PC-9 (cell line): ENCODE measurements around the gene SYNM.

Experiments used
- EZH2 ChIP-seq: fragments of 200-600 bp; sonication (generic); IDR thresholded peaks from 2 replicates; pipeline ENCODE4 v1.8.0; 2017; ENCODE audit warnings: antibody characterized with exemption, low read depth
- TF ChIP-seq, protein P1 (sequence below): fragments of 200-600 bp; sonication (generic); conservative IDR thresholded peaks from 2 replicates; pipeline ENCODE4 v1.6.1; 2017; ENCODE audit warnings: mixed run types, antibody characterized with exemption, mild to moderate bottlenecking, moderate library complexity

DNA sequence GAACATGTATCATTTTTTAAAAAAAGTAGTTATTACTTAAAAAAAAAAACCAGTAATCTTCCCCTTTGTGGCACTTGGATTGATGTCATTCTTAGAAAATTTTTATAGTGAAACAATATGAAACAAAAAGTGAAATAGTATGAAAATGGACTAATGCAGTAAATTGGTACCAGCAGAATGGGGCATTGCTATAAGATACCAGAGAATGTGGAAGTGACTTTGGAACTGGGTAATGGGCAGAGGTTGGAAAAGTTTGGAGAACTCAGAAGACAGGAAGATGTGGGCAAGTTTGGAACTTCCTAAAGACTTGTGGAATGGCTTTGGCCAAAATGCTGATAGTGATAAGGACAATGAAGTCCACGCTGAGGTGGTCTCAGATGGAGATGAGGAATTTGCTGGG, 77.9 kb downstream of the SYNM start:
- TF ChIP-seq, protein P1, sequence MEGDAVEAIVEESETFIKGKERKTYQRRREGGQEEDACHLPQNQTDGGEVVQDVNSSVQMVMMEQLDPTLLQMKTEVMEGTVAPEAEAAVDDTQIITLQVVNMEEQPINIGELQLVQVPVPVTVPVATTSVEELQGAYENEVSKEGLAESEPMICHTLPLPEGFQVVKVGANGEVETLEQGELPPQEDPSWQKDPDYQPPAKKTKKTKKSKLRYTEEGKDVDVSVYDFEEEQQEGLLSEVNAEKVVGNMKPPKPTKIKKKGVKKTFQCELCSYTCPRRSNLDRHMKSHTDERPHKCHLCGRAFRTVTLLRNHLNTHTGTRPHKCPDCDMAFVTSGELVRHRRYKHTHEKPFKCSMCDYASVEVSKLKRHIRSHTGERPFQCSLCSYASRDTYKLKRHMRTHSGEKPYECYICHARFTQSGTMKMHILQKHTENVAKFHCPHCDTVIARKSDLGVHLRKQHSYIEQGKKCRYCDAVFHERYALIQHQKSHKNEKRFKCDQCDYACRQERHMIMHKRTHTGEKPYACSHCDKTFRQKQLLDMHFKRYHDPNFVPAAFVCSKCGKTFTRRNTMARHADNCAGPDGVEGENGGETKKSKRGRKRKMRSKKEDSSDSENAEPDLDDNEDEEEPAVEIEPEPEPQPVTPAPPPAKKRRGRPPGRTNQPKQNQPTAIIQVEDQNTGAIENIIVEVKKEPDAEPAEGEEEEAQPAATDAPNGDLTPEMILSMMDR = no peak
- TF ChIP-seq EZH2 = no peak
